Progenitor cell of endocrine pancreas (in vitro differentiated cells): ENCODE data around the gene MICU2. TPM values are rescaled to one million over a fixed set of nuclear protein-coding genes. Genes with fewer than 3 reads are reported as not detected.

Experiments used
- DNase-seq: peaks from one replicate; pipeline ENCODE4 v3.0.0; 2021; ENCODE audit warnings: low spot score; ENCODE audit not compliant: unreplicated experiment
- H3K27ac Mint-ChIP-seq: 2 replicates; pipeline ENCODE4 v1.8.0; 2021; ENCODE audit warnings: mild to moderate bottlenecking, moderate library complexity, mixed read lengths
- H3K27me3 Mint-ChIP-seq: 2 replicates; pipeline ENCODE4 v1.8.0; 2021; ENCODE audit warnings: mixed read lengths
- H3K36me3 Mint-ChIP-seq: 2 replicates; pipeline ENCODE4 v1.8.0; 2022; ENCODE audit warnings: mixed read lengths; ENCODE audit not compliant: insufficient read depth
- H3K4me1 Mint-ChIP-seq: 2 replicates; pipeline ENCODE4 v1.8.0; 2021; ENCODE audit warnings: low read depth, mixed read lengths
- H3K4me3 Mint-ChIP-seq: 2 replicates; pipeline ENCODE4 v1.8.0; 2021; ENCODE audit warnings: low read depth, mild to moderate bottlenecking, moderate library complexity, mixed read lengths
- H3K9me3 Mint-ChIP-seq: 2 replicates; pipeline ENCODE4 v1.8.0; 2021; ENCODE audit warnings: low read depth, mixed read lengths
- total RNA-seq: library from RNA; stranded (reverse); gene quantifications from 2 replicates; pipeline ENCODE4 v1.2.1, GENCODE V29; 2021
- TF ChIP-seq, protein P1 (sequence below): fragments of 200-600 bp; sonication (generic); IDR thresholded peaks from one replicate; pipeline ENCODE4 v1.5.0; 2021; ENCODE audit warnings: antibody characterized with exemption, mild to moderate bottlenecking; ENCODE audit not compliant: unreplicated experiment

Gene MICU2
- total RNA-seq, 1 donor from 2014 or later: 45.3 TPM

DNA sequence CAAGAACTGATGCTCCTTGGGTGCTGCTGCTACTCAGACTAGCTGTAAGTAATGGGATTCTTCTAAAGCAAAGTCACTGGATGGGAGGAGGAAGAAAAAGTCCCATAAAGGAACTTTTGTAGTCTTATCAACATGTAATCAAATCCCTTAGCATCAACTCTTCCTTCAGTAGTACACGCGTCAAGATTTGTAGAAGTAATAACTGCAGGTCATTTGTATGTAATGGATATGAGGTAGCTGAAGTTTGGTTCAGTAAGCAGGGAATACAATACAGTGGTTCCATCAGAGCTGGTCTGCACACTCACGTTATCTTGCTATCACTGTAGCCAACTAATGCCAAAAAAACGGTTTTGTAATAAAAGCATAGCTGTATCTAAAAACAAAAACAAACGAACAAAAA lies 72.5 kb downstream of the MICU2 start:
- DNase-seq: no peak
- Mint-ChIP-seq H3K9me3 (no peaks in the 10 kb centered on the region), H3K4me1 (peaks cover 20% of the 10 kb centered on the region), H3K27ac (no peak overlapping the region), H3K36me3 (peaks cover 9% of the 10 kb centered on the region), H3K4me3 (no peak overlapping the region), H3K27me3 (no peaks in the 10 kb centered on the region)
- TF ChIP-seq, protein P1, sequence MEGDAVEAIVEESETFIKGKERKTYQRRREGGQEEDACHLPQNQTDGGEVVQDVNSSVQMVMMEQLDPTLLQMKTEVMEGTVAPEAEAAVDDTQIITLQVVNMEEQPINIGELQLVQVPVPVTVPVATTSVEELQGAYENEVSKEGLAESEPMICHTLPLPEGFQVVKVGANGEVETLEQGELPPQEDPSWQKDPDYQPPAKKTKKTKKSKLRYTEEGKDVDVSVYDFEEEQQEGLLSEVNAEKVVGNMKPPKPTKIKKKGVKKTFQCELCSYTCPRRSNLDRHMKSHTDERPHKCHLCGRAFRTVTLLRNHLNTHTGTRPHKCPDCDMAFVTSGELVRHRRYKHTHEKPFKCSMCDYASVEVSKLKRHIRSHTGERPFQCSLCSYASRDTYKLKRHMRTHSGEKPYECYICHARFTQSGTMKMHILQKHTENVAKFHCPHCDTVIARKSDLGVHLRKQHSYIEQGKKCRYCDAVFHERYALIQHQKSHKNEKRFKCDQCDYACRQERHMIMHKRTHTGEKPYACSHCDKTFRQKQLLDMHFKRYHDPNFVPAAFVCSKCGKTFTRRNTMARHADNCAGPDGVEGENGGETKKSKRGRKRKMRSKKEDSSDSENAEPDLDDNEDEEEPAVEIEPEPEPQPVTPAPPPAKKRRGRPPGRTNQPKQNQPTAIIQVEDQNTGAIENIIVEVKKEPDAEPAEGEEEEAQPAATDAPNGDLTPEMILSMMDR: no peak

DNA sequence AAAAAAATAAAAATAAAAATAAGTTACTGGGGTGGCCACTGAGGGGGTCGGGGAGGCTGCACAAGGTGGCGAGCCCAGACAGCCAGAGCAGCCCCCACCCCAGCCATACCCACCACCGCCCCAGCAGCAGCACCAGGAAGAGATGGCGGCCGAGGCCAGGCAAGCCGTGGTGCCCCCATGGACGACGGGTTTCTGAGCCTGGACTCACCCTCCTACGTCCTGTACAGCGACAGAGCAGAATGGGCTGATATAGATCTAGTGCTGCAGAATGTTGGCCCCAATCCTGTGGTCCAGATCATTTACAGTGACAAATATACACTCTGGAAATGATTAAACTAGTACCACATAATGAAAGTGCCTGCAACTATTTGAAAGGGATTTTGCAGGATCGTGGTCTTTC lies 73.3 kb downstream of the MICU2 start:
- no peak for DNase-seq
- Mint-ChIP-seq H3K27ac (no peak overlapping the region), H3K9me3 (no peaks in the 10 kb centered on the region), H3K36me3 (peaks cover 9% of the 10 kb centered on the region), H3K4me1 (peaks cover 23% of the 10 kb centered on the region), H3K4me3 (no peak overlapping the region), H3K27me3 (no peaks in the 10 kb centered on the region)
- TF ChIP-seq, protein P1: no peak

DNA sequence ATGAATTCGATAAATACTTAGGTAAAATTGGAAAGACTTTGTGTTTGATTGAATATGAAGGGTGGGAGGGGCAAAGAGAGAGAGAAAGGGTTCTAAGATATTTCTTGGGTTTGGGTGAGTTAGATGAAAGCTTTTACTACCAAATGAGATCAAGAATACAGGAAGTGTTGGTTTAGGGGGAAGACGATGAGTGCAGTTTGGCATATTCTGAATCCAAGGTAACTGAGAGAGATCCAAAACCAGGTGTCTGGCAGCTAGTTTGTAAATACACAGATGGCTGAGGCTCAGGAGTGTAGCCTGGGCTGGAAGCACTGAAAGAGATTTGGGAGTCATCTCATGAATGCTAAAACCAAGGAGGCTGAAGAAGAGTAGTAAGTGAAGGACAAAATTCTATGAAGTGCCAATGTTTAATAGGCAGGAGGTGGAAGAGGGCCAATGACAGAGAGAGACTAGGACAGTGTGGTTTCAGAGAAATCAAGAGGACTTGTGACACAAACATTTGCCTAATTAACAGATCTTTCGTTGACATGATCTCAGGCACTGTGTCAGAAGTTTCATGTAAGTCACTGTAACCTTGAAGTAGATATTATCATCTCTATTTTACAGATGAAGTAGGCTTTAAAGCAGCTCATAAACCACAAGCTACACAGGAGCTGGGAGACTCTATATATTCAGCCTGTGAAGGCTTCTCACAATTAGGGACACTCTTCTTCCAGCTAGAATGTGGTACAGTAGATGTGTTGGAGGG lies 74.7 kb downstream of the MICU2 start:
- H3K9me3 Mint-ChIP-seq: no peaks in the 10 kb centered on the region
- no peak for DNase-seq
- H3K4me3 Mint-ChIP-seq: no peak overlapping the region
- H3K36me3 Mint-ChIP-seq: peaks cover 8% of the 10 kb centered on the region
- TF ChIP-seq, protein P1: no peak
- H3K4me1 Mint-ChIP-seq: peaks cover 23% of the 10 kb centered on the region
- H3K27me3 Mint-ChIP-seq: no peaks in the 10 kb centered on the region
- no peak overlapping the region for H3K27ac Mint-ChIP-seq

DNA sequence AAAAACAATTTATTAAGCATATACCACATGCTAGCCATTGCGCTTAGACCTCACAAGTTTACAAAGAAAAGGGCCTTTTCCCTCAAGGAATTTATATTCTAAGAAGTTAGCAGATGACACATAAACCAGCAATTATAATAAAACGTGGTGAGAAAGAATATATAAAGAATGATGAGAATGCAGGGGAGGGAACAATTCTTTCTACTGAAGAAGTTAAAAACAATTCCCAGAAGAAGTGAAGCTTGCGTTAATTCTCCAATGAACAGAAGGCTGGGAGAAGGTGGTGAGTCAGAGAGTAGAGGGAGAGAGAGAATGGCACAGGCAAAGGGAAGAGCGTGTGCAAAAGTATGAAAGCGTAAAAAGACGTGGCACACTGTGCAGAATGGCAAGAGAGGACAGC lies 75.4 kb downstream of the MICU2 start:
- TF ChIP-seq, protein P1: no peak
- Mint-ChIP-seq H3K4me1 (peaks cover 23% of the 10 kb centered on the region), H3K27ac (no peak overlapping the region), H3K9me3 (no peaks in the 10 kb centered on the region), H3K27me3 (no peaks in the 10 kb centered on the region), H3K4me3 (no peak overlapping the region), H3K36me3 (peaks cover 7% of the 10 kb centered on the region)
- no peak for DNase-seq

DNA sequence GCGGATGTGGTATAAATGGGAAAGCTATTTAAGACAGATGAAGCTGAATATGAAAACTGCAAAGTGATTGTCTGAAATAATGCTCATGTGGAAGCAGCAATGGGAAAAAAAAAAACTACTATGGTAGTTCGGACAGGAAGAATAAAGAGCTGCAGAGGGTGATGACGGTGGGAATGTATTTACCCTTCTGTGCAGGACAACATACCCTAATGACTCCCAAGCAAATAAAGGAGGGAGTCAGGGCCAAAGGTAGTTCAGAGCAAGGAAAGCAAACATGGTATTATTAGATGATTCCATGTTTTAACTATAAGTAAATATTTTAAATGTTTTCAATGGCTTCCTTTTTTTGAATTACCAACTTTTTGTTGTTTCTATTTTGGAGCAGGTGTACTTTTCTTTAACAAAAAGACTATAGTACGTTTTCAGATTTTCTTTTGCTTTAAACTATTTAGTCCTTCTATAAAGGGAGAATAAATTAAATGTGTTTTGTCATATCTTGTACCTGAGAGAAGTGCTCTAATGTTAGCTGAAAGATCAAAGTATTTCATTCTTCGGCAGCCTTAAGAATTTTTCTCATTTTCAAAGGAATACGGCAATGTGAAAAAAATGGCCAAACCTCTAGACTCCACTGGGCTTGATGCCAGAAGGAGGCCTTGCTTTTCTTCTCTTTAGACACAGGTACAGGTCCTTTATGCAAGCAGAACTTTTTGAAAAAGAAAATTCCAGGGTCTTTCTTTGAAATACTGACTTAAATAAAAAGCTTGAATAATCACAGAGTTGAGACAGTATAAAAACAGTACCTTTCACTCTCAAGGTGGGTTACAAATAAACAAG lies 77.0 kb downstream of the MICU2 start:
- Mint-ChIP-seq H3K36me3 (peaks cover 9% of the 10 kb centered on the region), H3K27ac (peak overlapping the region; percentile 67), H3K9me3 (no peaks in the 10 kb centered on the region), H3K4me3 (peak overlapping the region; percentile 5), H3K4me1 (peaks cover 20% of the 10 kb centered on the region), H3K27me3 (no peaks in the 10 kb centered on the region)
- TF ChIP-seq, protein P1: no peak
- no peak for DNase-seq
